ENCODE results near the gene SYNE2. TPM values are rescaled to one million over a fixed set of nuclear protein-coding genes. Genes with fewer than 3 reads are reported as not detected.
A peak's percentile ranks its signal among the peaks of the same experiment; 100 is the strongest.

The SYNE2 gene
- total RNA-seq, 1 experiment from 2014 or later = 71.1 TPM

DNA sequence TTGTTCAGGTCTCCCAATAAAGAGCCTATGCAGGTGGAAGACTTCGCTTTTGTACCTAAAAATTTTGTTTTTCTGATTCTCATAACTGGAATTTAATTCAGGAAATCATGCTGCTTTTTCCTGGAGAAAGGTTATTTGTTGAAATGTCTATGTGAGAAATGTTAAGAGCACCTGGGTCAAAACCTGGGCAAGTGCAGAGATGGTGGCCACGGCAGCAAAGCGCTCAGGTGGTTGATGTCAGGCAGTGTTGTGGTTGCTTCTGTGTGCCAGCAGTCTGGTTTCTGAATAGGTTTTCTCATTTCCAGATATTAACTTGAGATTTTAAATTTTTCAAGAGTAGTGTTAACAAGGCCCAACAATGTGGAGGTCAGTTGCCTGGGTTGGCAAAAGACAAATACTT, 345.2 kb downstream of the SYNE2 start (continued):
- TF ChIP-seq, protein P1, sequence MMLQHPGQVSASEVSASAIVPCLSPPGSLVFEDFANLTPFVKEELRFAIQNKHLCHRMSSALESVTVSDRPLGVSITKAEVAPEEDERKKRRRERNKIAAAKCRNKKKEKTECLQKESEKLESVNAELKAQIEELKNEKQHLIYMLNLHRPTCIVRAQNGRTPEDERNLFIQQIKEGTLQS (CRISPR knock-in tag; conservative IDR thresholded peaks at IDR 0.05) = no peak
- TF ChIP-seq OVOL2 (CRISPR knock-in tag; IDR thresholded peaks at IDR 0.05; ENCODE audit: borderline replicate concordance) = no peak
- TF ChIP-seq FOXK1 (CRISPR knock-in tag; IDR thresholded peaks at IDR 0.05) = no peak
- TF ChIP-seq, protein P2, sequence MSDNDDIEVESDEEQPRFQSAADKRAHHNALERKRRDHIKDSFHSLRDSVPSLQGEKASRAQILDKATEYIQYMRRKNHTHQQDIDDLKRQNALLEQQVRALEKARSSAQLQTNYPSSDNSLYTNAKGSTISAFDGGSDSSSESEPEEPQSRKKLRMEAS (CRISPR knock-in tag; IDR thresholded peaks at IDR 0.05) = no peak
- TF ChIP-seq, protein P3, sequence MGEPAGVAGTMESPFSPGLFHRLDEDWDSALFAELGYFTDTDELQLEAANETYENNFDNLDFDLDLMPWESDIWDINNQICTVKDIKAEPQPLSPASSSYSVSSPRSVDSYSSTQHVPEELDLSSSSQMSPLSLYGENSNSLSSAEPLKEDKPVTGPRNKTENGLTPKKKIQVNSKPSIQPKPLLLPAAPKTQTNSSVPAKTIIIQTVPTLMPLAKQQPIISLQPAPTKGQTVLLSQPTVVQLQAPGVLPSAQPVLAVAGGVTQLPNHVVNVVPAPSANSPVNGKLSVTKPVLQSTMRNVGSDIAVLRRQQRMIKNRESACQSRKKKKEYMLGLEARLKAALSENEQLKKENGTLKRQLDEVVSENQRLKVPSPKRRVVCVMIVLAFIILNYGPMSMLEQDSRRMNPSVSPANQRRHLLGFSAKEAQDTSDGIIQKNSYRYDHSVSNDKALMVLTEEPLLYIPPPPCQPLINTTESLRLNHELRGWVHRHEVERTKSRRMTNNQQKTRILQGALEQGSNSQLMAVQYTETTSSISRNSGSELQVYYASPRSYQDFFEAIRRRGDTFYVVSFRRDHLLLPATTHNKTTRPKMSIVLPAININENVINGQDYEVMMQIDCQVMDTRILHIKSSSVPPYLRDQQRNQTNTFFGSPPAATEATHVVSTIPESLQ (CRISPR knock-in tag; IDR thresholded peaks at IDR 0.05) = no peak
- TF ChIP-seq, protein P4, sequence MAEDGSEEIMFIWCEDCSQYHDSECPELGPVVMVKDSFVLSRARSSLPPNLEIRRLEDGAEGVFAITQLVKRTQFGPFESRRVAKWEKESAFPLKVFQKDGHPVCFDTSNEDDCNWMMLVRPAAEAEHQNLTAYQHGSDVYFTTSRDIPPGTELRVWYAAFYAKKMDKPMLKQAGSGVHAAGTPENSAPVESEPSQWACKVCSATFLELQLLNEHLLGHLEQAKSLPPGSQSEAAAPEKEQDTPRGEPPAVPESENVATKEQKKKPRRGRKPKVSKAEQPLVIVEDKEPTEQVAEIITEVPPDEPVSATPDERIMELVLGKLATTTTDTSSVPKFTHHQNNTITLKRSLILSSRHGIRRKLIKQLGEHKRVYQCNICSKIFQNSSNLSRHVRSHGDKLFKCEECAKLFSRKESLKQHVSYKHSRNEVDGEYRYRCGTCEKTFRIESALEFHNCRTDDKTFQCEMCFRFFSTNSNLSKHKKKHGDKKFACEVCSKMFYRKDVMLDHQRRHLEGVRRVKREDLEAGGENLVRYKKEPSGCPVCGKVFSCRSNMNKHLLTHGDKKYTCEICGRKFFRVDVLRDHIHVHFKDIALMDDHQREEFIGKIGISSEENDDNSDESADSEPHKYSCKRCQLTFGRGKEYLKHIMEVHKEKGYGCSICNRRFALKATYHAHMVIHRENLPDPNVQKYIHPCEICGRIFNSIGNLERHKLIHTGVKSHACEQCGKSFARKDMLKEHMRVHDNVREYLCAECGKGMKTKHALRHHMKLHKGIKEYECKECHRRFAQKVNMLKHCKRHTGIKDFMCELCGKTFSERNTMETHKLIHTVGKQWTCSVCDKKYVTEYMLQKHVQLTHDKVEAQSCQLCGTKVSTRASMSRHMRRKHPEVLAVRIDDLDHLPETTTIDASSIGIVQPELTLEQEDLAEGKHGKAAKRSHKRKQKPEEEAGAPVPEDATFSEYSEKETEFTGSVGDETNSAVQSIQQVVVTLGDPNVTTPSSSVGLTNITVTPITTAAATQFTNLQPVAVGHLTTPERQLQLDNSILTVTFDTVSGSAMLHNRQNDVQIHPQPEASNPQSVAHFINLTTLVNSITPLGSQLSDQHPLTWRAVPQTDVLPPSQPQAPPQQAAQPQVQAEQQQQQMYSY (CRISPR knock-in tag; IDR thresholded peaks at IDR 0.05) = no peak

DNA sequence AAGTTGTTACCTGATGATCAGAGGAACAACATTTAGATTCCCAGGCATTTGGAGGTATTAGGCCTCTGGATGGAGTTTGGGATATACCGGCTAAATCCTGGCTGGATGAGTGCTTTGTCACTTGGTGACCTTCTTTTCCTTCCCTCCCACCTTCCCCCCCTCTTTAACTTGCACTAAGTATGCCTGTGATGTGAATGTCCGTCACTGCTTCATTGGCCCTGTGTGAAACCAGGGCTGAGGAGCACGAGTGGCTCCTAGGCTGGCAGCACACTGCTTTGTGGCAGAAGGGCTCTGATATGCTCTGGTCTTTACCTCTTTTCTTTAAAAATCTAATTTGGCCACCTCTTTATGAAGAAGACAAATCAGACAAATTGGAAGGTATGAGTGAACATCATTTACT, 345.7 kb downstream of the SYNE2 start:
- CTCF ChIA-PET = no interaction called here
- no peak for ATAC-seq
- H3K4me3 Mint-ChIP-seq = no peak overlapping the region
- TF ChIP-seq MYBL2 (CRISPR knock-in tag; IDR thresholded peaks at IDR 0.05) (no peak), NFATC4 (CRISPR knock-in tag; IDR thresholded peaks at IDR 0.05) (no peak), FOXJ3 (CRISPR knock-in tag; IDR thresholded peaks at IDR 0.05; ENCODE audit: borderline replicate concordance) (no peak), NR3C1 (CRISPR knock-in tag; conservative IDR thresholded peaks at IDR 0.05; ENCODE audit: low read depth) (no peak), SMAD3 (CRISPR knock-in tag; IDR thresholded peaks at IDR 0.05; ENCODE audit: borderline replicate concordance) (no peak), HMGA2 (CRISPR knock-in tag; IDR thresholded peaks at IDR 0.05) (no peak), JUN (CRISPR knock-in tag; IDR thresholded peaks at IDR 0.05) (no peak), FOXP1 (CRISPR knock-in tag; IDR thresholded peaks at IDR 0.05; ENCODE audit: borderline replicate concordance) (no peak), ATF1 (CRISPR knock-in tag; IDR thresholded peaks at IDR 0.05) (no peak), KAT7 (CRISPR knock-in tag; IDR thresholded peaks at IDR 0.05; ENCODE audit: borderline replicate concordance) (no peak)
- TF ChIP-seq, protein P5, sequence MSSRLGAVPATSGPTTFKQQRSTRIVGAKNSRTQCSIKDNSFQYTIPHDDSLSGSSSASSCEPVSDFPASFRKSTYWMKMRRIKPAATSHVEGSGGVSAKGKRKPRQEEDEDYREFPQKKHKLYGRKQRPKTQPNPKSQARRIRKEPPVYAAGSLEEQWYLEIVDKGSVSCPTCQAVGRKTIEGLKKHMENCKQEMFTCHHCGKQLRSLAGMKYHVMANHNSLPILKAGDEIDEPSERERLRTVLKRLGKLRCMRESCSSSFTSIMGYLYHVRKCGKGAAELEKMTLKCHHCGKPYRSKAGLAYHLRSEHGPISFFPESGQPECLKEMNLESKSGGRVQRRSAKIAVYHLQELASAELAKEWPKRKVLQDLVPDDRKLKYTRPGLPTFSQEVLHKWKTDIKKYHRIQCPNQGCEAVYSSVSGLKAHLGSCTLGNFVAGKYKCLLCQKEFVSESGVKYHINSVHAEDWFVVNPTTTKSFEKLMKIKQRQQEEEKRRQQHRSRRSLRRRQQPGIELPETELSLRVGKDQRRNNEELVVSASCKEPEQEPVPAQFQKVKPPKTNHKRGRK (CRISPR knock-in tag; IDR thresholded peaks at IDR 0.05; ENCODE audit: borderline replicate concordance) = no peak
- TF ChIP-seq, protein P6, sequence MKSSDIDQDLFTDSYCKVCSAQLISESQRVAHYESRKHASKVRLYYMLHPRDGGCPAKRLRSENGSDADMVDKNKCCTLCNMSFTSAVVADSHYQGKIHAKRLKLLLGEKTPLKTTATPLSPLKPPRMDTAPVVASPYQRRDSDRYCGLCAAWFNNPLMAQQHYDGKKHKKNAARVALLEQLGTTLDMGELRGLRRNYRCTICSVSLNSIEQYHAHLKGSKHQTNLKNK (CRISPR knock-in tag; IDR thresholded peaks at IDR 0.05) = no peak
- TF ChIP-seq, protein P7, sequence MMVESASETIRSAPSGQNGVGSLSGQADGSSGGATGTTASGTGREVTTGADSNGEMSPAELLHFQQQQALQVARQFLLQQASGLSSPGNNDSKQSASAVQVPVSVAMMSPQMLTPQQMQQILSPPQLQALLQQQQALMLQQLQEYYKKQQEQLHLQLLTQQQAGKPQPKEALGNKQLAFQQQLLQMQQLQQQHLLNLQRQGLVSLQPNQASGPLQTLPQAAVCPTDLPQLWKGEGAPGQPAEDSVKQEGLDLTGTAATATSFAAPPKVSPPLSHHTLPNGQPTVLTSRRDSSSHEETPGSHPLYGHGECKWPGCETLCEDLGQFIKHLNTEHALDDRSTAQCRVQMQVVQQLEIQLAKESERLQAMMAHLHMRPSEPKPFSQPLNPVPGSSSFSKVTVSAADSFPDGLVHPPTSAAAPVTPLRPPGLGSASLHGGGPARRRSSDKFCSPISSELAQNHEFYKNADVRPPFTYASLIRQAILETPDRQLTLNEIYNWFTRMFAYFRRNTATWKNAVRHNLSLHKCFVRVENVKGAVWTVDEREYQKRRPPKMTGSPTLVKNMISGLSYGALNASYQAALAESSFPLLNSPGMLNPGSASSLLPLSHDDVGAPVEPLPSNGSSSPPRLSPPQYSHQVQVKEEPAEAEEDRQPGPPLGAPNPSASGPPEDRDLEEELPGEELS (CRISPR knock-in tag; IDR thresholded peaks at IDR 0.05) = no peak
- TF ChIP-seq, protein P8, sequence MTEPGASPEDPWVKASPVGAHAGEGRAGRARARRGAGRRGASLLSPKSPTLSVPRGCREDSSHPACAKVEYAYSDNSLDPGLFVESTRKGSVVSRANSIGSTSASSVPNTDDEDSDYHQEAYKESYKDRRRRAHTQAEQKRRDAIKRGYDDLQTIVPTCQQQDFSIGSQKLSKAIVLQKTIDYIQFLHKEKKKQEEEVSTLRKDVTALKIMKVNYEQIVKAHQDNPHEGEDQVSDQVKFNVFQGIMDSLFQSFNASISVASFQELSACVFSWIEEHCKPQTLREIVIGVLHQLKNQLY (CRISPR knock-in tag; IDR thresholded peaks at IDR 0.05) = no peak
- TF ChIP-seq, protein P9, sequence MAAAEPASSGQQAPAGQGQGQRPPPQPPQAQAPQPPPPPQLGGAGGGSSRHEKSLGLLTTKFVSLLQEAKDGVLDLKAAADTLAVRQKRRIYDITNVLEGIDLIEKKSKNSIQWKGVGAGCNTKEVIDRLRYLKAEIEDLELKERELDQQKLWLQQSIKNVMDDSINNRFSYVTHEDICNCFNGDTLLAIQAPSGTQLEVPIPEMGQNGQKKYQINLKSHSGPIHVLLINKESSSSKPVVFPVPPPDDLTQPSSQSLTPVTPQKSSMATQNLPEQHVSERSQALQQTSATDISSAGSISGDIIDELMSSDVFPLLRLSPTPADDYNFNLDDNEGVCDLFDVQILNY (CRISPR knock-in tag; IDR thresholded peaks at IDR 0.05) = no peak
- TF ChIP-seq, protein P10, sequence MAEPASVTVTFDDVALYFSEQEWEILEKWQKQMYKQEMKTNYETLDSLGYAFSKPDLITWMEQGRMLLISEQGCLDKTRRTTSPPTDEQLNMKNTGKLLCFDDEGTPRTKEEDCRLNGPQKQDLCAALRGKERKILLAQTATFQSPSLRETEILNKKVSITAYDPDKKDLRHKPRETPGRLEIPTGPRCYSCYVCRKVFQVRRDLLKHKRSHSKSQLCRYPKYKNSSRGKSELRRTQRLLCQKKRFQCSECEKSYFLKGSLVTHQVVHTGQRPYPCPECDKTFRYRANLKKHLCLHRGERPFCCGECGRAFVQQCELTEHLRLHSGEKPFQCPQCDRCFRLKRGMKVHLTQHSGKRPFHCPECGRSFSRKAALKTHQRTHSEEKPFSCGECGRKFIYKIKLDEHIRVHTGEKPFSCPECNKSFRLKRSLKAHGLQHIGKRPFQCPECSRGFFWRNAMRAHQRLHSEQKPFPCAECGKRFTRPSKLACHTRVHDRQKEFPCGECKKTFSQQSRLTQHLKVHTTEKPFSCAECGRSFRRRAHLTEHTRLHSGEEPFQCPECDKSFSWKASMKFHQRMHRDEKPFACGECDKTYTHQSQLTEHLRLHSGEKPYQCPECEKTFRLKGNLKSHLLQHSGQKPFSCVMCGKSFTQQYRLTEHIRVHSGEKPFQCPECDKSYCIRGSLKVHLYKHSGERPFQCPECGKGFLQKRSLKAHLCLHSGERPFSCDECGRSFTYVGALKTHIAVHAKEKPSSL (CRISPR knock-in tag; conservative IDR thresholded peaks at IDR 0.05) = no peak

More for the DNA sequence above, 345.7 kb downstream of the SYNE2 start:
- no peak for DNase-seq (ENCODE audit: low spot score)
- Mint-ChIP-seq H3K4me1 (peaks cover 76% of the 10 kb centered on the region), H3K9me3 (no peaks in the 10 kb centered on the region), H3K36me3 (peaks cover 7% of the 10 kb centered on the region; the same call in 1 of the 2 replicates), H3K27ac (peak overlapping the region; percentile 69; the same call in 1 of the 2 replicates), H3K27me3 (ENCODE audit: low read depth) (no peaks in the 10 kb centered on the region)
- POLR2A ChIA-PET = interaction anchor here (0.5 kb wide), 1 partner anchor 48 kb away, joined by 8 read pairs; no protein-coding TSS in a partner anchor
